Measurements from ENCODE around the gene USP35. TPM values are rescaled to one million over a fixed set of nuclear protein-coding genes. Genes with fewer than 3 reads are reported as not detected.

The USP35 gene
- total RNA-seq, 4 donors from 2014 or later = 4.6 to 6.1 (median 5.4) TPM

GRCh38 chr11:78150754-78151153 lies 38.0 kb upstream of the USP35 start:
- Histone ChIP-seq H3K27ac (no peak overlapping the region), H3K4me3 (no peak overlapping the region), H3K36me3 (no peaks in the 10 kb centered on the region), H3K27me3 (no peaks in the 10 kb centered on the region), H3K9me3 (no peaks in the 10 kb centered on the region), H3K4me1 (peaks cover 0 to 9% of the 10 kb centered on the region in 2 donors)
- TF ChIP-seq CTCF (IDR thresholded peaks at IDR 0.05 in 4 of 5, conservative IDR thresholded peaks at IDR 0.05 in 1 of 5) (no peak), POLR2A (IDR thresholded peaks at IDR 0.05) (no peak)
- DNase-seq (no peak), ATAC-seq (no peak)
- intact Hi-C loops (cut with DNase I; ENCODE audit: low total_unique reads) (no loop called here), in situ Hi-C loops (cut with MboI; ENCODE audit: low sequenced_read_pairs in 4 of 4) (no loop called here)

- no peaks in the 10 kb centered on the region for H3K36me3 ChIP-seq
- in situ Hi-C loops (cut with MboI; ENCODE audit: low sequenced_read_pairs in 4 of 4) = no loop called here
- H3K27ac ChIP-seq = no peak overlapping the region
- no peak for ATAC-seq
- TF ChIP-seq CTCF (IDR thresholded peaks at IDR 0.05 in 4 of 5, conservative IDR thresholded peaks at IDR 0.05 in 1 of 5) (no peak), POLR2A (IDR thresholded peaks at IDR 0.05) (no peak)
- no peaks in the 10 kb centered on the region for H3K9me3 ChIP-seq
- H3K4me1 ChIP-seq = peaks cover 0 to 9% of the 10 kb centered on the region in 2 donors
- intact Hi-C loops (cut with DNase I; ENCODE audit: low total_unique reads) = no loop called here
- no peak overlapping the region for H3K4me3 ChIP-seq
- no peak for DNase-seq
- no peaks in the 10 kb centered on the region for H3K27me3 ChIP-seq
Measured at GRCh38 chr11:78151804-78152203, 36.9 kb upstream of the USP35 start.

- H3K27me3 ChIP-seq = no peaks in the 10 kb centered on the region
- DNase-seq (no peak), ATAC-seq (no peak)
- no peaks in the 10 kb centered on the region for H3K36me3 ChIP-seq
- no peaks in the 10 kb centered on the region for H3K9me3 ChIP-seq
- no peaks in the 10 kb centered on the region for H3K4me1 ChIP-seq
- intact Hi-C loops (cut with DNase I; ENCODE audit: low total_unique reads) = no loop called here
- H3K4me3 ChIP-seq = no peak overlapping the region
- H3K27ac ChIP-seq = no peak overlapping the region
- no peak for TF ChIP-seq POLR2A (IDR thresholded peaks at IDR 0.05)
- TF ChIP-seq CTCF (IDR thresholded peaks at IDR 0.05 in 4 of 5, conservative IDR thresholded peaks at IDR 0.05 in 1 of 5) = no peak
- in situ Hi-C loops (cut with MboI; ENCODE audit: low sequenced_read_pairs in 4 of 4) = no loop called here
Measured at GRCh38 chr11:78156127-78156844, 32.4 kb upstream of the USP35 start.

GRCh38 chr11:78158987-78159652 lies 29.6 kb upstream of the USP35 start:
- Histone ChIP-seq H3K36me3 (no peaks in the 10 kb centered on the region), H3K27ac (no peak overlapping the region), H3K27me3 (no peaks in the 10 kb centered on the region), H3K4me1 (no peaks in the 10 kb centered on the region), H3K9me3 (no peaks in the 10 kb centered on the region), H3K4me3 (no peak overlapping the region)
- no peak for TF ChIP-seq POLR2A (IDR thresholded peaks at IDR 0.05)
- no peak for TF ChIP-seq CTCF (IDR thresholded peaks at IDR 0.05 in 4 of 5, conservative IDR thresholded peaks at IDR 0.05 in 1 of 5)
- in situ Hi-C loops (cut with MboI; ENCODE audit: low sequenced_read_pairs in 4 of 4) = no loop called here
- no peak for DNase-seq
- intact Hi-C loops (cut with DNase I; ENCODE audit: low total_unique reads) = no loop called here
- no peak for ATAC-seq
